Muscle of leg (tissue), 11 donors: Measurements from ENCODE around the gene SSH3. TPM values are rescaled to one million over a fixed set of nuclear protein-coding genes. Genes with fewer than 3 reads are reported as not detected.

Experiments used
- DNase-seq: peaks from one replicate; pipeline ENCODE4 v3.0.0; 2013
- H3K27ac ChIP-seq: one replicate; pipeline ENCODE4 v1.5.1; 2013; ENCODE audit warnings: mild to moderate bottlenecking, low read length, control low read depth
- H3K27me3 ChIP-seq: one replicate; pipeline ENCODE4 v1.6.1; 2013; ENCODE audit warnings: low read length; ENCODE audit not compliant: control insufficient read depth, insufficient read depth
- H3K36me3 ChIP-seq: one replicate; pipeline ENCODE4 v1.6.1; 2013; ENCODE audit warnings: low read length; ENCODE audit not compliant: control insufficient read depth, insufficient read depth
- H3K4me1 ChIP-seq: one replicate; pipeline ENCODE4 v1.6.1; 2013; ENCODE audit warnings: low read length; ENCODE audit not compliant: control insufficient read depth, insufficient read depth
- H3K4me3 ChIP-seq: one replicate; pipeline ENCODE4 v1.5.1; 2013; ENCODE audit warnings: low read length, control low read depth
- H3K9me3 ChIP-seq: replicated peaks from 2 replicates; pipeline ENCODE4 v1.6.1; 2013; ENCODE audit warnings: low read depth, low read length; ENCODE audit not compliant: control insufficient read depth
- WGBS: methylation state at CpG from one replicate; pipeline ENCODE4 v1.1.5; 2013; ENCODE audit warnings: missing lambda C conversion rate; ENCODE audit not compliant: insufficient coverage; 5-methylcytosine and 5-hydroxymethylcytosine counted together
- polyA plus RNA-seq, 8 donors: library from polyadenylated mRNA; unstranded; fragments of 120-200 nt; gene quantifications; one replicate each; pipeline versions ENCODE4 v1.2.1 to v1.2.3, GENCODE V29; 2013; ENCODE audit warnings: inconsistent platforms in 1 of 8, low replicate concordance in 1 of 8; ENCODE audit not compliant: insufficient read length in 8 of 8, insufficient read depth in 1 of 8
- total RNA-seq: library from RNA; stranded (reverse); fragments of 120-200 nt; gene quantifications from one replicate; pipeline ENCODE4 v1.2.4, GENCODE V29; 2013

Gene SSH3
- total and polyA plus RNA-seq, 9 donors: 9.7 to 20.5 (median 16.6) TPM

DNA sequence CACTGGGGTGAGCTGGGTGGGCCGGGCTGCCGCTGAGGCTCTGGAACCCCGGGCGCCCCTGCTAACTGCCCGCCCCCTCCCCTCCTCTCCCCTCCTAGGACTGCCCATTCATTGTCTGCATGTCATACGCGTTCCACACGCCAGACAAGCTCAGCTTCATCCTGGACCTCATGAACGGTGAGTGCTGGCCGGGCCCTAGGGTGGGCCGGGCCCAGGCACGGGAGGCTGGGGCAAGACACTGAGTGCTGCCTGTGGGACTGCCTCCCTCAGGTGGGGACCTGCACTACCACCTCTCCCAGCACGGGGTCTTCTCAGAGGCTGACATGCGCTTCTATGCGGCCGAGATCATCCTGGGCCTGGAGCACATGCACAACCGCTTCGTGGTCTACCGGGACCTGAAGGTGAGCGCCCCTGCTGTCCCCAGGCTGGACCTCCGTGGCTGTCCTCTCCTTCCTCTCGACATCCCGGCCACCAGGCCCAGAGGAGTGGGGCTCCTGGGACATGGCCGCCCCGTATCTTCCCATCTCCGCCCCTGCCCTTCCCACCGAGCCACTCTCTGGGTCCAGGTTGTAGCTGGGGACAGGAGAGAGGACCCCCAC, 21.7 kb upstream of the SSH3 start:
- 91% methylated on average over 19 of the region's 27 CpGs for WGBS
- Histone ChIP-seq H3K9me3 (no peaks in the 10 kb centered on the region), H3K4me3 (no peak overlapping the region), H3K36me3 (peaks cover 91% of the 10 kb centered on the region), H3K27me3 (no peaks in the 10 kb centered on the region), H3K27ac (no peak overlapping the region), H3K4me1 (peaks cover 39% of the 10 kb centered on the region)
- DNase-seq: no peak

DNA sequence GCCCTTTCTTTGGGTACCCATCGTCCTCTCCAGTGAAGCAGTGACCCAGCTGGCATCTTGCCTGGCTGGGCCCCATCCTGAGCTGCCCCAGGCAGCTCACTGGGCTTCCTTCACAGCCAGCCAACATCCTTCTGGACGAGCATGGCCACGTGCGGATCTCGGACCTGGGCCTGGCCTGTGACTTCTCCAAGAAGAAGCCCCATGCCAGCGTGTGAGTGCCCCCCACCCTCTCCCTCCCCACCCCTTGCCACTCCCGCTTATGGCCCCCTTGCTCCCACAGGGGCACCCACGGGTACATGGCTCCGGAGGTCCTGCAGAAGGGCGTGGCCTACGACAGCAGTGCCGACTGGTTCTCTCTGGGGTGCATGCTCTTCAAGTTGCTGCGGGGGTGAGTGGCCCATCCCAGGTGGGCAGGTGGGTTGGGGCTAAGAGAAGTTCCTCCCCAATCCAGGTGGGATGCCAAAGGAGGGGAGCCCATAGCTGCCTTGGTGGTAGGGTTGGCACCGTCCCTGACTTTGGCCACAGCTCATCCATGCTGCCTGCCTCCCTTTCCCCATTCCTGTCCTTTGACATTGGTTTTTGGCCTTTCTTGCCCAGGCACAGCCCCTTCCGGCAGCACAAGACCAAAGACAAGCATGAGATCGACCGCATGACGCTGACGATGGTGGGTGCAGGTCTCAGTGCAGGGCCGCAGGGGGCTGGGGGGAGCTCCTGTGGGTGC, 21.0 kb upstream of the SSH3 start:
- no peak overlapping the region for H3K27ac ChIP-seq
- 82% methylated on average over 15 of the region's 20 CpGs for WGBS
- peaks cover 97% of the 10 kb centered on the region for H3K36me3 ChIP-seq
- no peak for DNase-seq
- no peaks in the 10 kb centered on the region for H3K9me3 ChIP-seq
- peaks cover 39% of the 10 kb centered on the region for H3K4me1 ChIP-seq
- no peak overlapping the region for H3K4me3 ChIP-seq
- H3K27me3 ChIP-seq: no peaks in the 10 kb centered on the region

- no peak overlapping the region for H3K27ac ChIP-seq
- no peaks in the 10 kb centered on the region for H3K27me3 ChIP-seq
- peaks cover 92% of the 10 kb centered on the region for H3K36me3 ChIP-seq
- H3K9me3 ChIP-seq: no peaks in the 10 kb centered on the region
- 85% methylated on average over 9 of the region's 11 CpGs for WGBS
- H3K4me1 ChIP-seq: peaks cover 39% of the 10 kb centered on the region
- DNase-seq: no peak
- H3K4me3 ChIP-seq: no peak overlapping the region
Measured at GRCh38 chr11:67282876-67283371, 20.4 kb upstream of the SSH3 start.

GRCh38 chr11:67283481-67283963, 19.8 kb upstream of the SSH3 start:
- H3K27me3 ChIP-seq: no peaks in the 10 kb centered on the region
- no peak overlapping the region for H3K4me3 ChIP-seq
- 81% methylated on average over 9 of the region's 13 CpGs for WGBS
- peaks cover 86% of the 10 kb centered on the region for H3K36me3 ChIP-seq
- no peak for DNase-seq
- H3K9me3 ChIP-seq: no peaks in the 10 kb centered on the region
- H3K27ac ChIP-seq: peak overlapping the region; percentile 7
- H3K4me1 ChIP-seq: peaks cover 38% of the 10 kb centered on the region

GRCh38 chr11:67284811-67285540, 18.4 kb upstream of the SSH3 start:
- Histone ChIP-seq H3K4me1 (peaks cover 37% of the 10 kb centered on the region), H3K36me3 (peaks cover 72% of the 10 kb centered on the region), H3K27ac (no peak overlapping the region), H3K27me3 (no peaks in the 10 kb centered on the region), H3K9me3 (no peaks in the 10 kb centered on the region), H3K4me3 (no peak overlapping the region)
- 82% methylated on average over 34 of the region's 45 CpGs for WGBS
- DNase-seq: no peak

DNA sequence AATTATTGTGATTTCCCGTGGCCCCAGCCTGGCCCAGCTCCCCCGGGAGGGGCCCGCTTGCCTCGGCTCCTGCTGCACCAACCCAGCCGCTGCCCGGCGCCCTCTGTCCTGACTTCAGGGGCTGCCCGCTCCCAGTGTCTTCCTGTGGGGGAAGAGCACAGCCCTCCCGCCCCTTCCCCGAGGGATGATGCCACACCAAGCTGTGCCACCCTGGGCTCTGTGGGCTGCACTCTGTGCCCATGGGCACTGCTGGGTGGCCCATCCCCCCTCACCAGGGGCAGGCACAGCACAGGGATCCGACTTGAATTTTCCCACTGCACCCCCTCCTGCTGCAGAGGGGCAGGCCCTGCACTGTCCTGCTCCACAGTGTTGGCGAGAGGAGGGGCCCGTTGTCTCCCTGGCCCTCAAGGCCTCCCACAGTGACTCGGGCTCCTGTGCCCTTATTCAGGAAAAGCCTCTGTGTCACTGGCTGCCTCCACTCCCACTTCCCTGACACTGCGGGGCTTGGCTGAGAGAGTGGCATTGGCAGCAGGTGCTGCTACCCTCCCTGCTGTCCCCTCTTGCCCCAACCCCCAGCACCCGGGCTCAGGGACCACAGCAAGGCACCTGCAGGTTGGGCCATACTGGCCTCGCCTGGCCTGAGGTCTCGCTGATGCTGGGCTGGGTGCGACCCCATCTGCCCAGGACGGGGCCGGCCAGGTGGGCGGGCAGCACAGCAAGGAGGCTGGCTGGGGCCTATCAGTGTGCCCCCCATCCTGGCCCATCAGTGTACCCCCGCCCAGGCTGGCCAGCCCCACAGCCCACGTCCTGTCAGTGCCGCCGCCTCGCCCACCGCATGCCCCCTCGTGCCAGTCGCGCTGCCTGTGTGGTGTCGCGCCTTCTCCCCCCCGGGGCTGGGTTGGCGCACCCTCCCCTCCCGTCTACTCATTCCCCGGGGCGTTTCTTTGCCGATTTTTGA, 17.5 kb upstream of the SSH3 start:
- Histone ChIP-seq H3K4me3 (no peak overlapping the region), H3K27me3 (no peaks in the 10 kb centered on the region), H3K27ac (no peak overlapping the region), H3K4me1 (peaks cover 37% of the 10 kb centered on the region), H3K36me3 (peaks cover 71% of the 10 kb centered on the region), H3K9me3 (no peaks in the 10 kb centered on the region)
- DNase-seq: no peak
- 82% methylated on average over 23 of the region's 39 CpGs for WGBS

GRCh38 chr11:67286621-67287333, 16.6 kb upstream of the SSH3 start:
- DNase-seq: no peak
- peaks cover 69% of the 10 kb centered on the region for H3K36me3 ChIP-seq
- no peak overlapping the region for H3K4me3 ChIP-seq
- peaks cover 42% of the 10 kb centered on the region for H3K4me1 ChIP-seq
- H3K9me3 ChIP-seq: no peaks in the 10 kb centered on the region
- no peaks in the 10 kb centered on the region for H3K27me3 ChIP-seq
- H3K27ac ChIP-seq: peak overlapping the region; percentile 97
- WGBS: 52% methylated on average over 3 of the region's 8 CpGs

GRCh38 chr11:67287355-67288197, 15.8 kb upstream of the SSH3 start:
- no peak for DNase-seq
- peaks cover 69% of the 10 kb centered on the region for H3K36me3 ChIP-seq

DNA sequence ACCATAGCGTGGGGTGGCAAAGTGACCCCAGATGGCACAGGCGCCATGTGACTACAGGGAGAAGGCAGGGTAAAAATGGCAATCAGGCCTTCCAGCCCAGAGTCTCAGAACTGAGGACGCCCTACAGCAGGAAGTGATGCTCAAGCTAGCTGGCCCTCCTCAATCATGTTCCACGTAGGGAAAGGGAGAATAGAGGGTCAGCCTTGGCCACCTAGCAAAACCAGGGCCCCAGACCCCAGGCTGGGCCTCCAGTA, 15.2 kb upstream of the SSH3 start:
- no peaks in the 10 kb centered on the region for H3K27me3 ChIP-seq
- 8% methylated on average over 2 of the region's 4 CpGs for WGBS
- peak overlapping the region; percentile 84 for H3K4me3 ChIP-seq
- no peaks in the 10 kb centered on the region for H3K9me3 ChIP-seq
- DNase-seq: no peak
- H3K36me3 ChIP-seq: peaks cover 63% of the 10 kb centered on the region
- peaks cover 46% of the 10 kb centered on the region for H3K4me1 ChIP-seq
- H3K27ac ChIP-seq: peak overlapping the region; percentile 97

More at GRCh38 chr11:67287355-67288197, 15.8 kb upstream of the SSH3 start:
- WGBS: 62% methylated on average over 14 of the region's 14 CpGs
- Histone ChIP-seq H3K27me3 (no peaks in the 10 kb centered on the region), H3K27ac (peak overlapping the region; percentile 97), H3K9me3 (no peaks in the 10 kb centered on the region), H3K4me3 (peak overlapping the region; percentile 84), H3K4me1 (peaks cover 46% of the 10 kb centered on the region)
